ENCODE data around the gene ZNF451.

The ZNF451 gene

DNA sequence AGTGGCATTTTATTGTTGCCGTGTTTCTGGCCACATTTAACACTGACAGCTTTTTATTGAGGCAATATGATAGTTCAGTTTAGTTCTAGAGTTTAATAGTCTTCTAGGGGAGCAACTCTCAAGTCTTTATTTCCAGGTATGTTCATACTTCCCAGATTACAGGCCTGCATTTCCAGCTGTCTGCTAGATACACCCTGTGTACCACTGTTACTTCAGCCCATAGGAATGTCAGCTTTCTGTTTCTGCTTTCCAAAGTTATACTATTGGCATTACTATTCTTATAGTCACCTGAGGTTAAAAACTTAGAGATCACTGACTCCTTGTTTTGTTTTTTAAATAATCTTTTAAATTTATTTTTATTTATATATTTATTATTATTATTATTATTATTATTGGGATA, 7.6 kb downstream of the ZNF451 start:
- no peak for DNase-seq

DNA sequence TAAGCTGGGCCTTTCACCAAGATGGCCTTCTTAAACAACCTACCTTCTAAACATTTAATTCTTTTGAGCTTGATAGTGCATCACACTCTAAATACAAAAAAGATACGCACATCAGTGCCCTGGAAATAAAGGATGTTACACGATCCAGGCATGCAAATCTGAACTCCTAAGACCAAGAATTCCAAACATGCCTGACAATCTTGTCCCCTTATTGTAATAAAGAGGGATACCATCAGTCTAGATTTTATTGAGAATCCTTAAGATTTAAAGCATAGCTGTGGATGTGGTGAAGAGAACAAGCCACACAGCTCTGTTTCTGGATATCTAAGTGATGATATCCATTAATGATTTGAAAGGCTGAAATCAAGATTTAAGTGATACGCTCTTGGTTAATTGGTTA, 13.0 kb downstream of the ZNF451 start:
- no peak for DNase-seq

DNA sequence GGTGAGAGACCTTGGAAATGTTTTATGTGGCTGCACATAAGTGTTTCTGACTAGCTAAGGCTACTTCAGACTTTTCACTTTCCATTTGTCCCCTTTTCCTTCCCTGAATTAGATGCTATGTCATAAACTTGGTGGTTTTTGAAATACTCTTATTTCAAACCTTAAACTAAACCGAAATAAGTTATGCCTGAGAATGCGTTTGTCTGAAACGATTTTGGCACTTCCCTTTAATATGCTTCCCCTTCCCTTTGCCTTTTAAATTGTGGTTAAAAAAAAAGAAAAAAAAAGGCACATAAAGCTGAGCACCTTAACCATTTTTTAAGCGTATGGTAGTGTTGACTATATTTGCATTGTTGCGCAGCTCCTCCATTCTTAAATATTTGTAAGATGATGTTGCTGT, 14.3 kb downstream of the ZNF451 start:
- no peak for DNase-seq

DNA sequence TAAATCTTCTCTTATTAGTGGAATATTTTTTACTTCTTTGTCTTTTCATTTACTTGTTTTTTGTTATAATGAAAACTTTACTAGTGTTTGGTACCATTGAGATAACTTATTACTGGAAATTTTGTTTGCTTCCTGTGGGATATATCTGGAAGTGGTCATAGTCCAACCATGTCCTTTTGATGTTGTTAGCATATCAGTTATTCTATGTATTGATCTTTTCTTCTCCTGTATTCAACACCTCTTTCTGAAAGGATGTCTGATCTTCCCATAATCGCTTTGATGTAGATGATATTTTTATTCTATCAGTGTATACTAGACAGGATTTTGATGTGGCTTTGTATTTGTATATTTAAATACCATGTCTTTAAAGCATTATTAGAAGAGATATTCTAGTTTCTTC, 17.0 kb downstream of the ZNF451 start:
- DNase-seq: no peak

DNA sequence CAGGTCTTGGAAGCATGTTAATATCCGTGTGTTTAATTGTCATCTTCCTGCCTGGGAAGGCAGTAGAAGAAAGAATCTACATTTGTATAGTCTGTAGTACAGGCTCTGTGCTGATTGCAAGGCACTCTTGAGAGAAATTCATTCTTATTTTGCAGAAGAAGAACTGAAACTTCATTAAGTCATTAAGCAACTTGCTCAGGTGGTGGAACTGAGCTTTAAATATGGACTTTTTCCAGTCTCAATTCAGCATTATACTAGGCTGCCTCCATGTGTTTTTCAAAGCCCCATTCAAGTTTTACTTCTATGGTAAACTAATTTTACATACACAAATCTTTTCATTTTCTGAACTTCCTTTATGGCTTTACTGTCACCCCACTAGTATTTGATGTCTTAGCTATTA, 18.7 kb downstream of the ZNF451 start:
- no peak for DNase-seq

DNA sequence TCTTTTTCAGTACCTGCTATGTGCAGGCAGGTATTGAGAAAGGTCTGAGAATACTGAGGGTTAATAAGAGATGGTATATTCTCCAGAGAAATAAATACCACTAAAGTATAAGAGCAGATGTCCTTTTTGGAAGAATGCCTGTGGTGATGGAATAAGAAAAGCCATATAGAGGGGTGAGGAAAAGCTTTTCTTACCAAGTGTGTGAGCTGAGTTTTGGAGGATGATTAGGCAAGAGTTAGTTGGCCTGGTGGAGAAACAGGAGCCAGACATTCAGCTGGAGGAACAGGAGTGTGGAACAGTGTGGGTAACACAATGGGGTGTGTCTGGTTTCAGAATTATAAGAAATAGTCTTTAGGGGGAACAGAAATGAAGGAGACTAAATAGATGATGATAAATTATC, 19.9 kb downstream of the ZNF451 start:
- no peak for DNase-seq

GRCh38 chr6:57113105-57113504, 23.1 kb downstream of the ZNF451 start:
- no peak for DNase-seq

DNA sequence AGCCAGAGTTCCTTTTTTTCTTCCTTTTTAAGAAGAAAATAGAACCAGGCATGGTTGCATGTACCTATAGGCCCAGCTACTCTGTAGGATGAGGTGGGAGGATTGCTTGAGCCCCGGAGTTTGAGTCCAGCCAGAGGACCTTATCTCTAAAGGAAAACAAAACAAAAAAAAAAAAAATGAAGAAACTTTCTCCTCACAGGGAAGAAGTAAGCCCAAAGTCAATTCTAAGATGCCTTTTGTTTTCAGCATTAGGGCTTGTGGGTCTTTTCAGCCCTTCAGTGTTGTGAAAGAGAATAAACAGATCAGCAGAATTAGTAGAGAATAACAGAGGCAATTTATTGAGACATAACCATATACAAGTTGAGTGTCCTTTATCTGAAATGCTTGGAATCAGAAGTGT, 26.8 kb downstream of the ZNF451 start:
- no peak for DNase-seq

DNA sequence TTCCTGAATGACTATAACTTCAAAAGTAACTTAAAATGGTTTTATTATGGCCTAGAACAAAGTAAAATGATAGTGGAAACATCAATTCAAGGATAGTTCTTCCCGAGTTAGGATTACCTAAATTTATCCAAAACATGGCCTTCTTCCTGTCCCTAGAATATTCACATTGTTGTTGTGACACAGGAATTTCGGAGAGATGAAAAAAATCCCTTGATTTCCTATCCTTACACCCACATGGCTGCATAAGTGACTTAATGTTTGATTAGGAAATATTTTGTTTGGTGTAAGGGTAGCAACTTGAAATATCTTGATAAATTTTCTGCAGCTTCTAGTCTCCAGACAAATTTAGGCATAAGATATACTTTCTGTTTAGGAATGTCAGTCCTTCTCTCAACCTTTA, 27.8 kb downstream of the ZNF451 start:
- no peak for DNase-seq

GRCh38 chr6:57123111-57123510, 33.1 kb downstream of the ZNF451 start:
- DNase-seq: no peak

- no peak for DNase-seq
Observed at GRCh38 chr6:57127763-57128162, 37.8 kb downstream of the ZNF451 start.

DNA sequence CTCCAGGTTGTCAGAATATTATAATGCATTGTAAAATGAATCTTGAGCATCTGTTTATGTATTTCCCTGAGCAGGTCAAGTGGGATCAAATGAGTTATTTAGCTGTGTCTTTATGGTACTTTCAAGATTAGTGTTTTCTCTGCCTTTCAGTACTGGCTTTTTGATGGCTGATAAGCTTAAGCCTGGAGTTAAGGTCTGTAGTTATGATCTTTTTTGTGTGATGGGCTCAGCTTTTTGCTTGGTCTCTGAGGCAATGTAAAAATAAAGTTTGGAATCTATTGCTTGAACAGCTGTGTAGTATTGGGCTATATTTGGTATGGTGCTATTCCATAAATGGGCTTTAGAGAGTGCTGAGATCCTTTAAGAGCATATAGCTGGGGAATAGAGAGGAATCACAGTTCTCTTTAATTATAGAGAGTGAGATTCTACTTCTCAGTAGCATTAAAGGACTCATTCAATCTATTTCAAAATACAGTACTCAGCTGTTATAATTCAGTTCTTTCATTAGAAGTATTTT, 40.7 kb downstream of the ZNF451 start:
- DNase-seq: no peak

DNA sequence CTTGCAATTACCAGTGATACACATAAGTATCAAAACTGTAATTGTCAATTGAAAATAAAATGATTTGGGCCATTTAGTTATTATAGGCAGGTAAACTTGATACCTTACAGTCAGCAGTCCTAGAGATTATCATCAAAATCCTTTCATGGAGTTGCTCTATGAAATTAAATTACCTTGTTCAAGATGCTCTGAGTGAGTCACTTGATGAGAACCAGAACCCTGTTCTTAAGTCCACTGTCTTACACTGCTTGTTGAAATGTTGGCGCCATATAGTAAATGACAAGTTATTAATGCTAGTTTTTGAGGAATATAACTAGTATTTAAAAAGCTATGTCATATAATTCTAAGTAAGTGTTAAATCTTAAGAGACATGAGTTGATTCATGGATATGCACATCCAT, 45.0 kb downstream of the ZNF451 start:
- DNase-seq: no peak

DNA sequence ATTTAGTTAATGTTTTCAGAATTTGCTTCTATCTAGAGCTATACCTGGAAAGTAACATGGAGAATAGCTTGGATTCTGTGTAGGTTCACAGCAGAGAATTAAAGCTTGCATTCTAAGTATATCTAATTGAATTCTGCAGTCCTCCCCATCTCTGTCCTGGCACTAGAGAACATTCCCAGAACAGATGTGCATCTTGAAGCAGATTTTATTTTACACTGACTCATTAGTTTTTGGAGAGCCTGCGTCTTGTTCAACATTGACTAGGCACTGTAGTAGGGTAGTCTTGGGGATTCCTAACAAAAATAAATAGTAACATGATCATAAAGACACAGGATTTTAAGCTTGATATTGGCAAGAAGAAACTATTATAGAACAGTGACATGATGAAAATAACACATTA, 45.9 kb downstream of the ZNF451 start:
- no peak for DNase-seq

- DNase-seq: no peak
Observed at GRCh38 chr6:57137350-57137749, 47.4 kb downstream of the ZNF451 start.

- DNase-seq: no peak
Observed at GRCh38 chr6:57138026-57138425, 48.0 kb downstream of the ZNF451 start.

DNA sequence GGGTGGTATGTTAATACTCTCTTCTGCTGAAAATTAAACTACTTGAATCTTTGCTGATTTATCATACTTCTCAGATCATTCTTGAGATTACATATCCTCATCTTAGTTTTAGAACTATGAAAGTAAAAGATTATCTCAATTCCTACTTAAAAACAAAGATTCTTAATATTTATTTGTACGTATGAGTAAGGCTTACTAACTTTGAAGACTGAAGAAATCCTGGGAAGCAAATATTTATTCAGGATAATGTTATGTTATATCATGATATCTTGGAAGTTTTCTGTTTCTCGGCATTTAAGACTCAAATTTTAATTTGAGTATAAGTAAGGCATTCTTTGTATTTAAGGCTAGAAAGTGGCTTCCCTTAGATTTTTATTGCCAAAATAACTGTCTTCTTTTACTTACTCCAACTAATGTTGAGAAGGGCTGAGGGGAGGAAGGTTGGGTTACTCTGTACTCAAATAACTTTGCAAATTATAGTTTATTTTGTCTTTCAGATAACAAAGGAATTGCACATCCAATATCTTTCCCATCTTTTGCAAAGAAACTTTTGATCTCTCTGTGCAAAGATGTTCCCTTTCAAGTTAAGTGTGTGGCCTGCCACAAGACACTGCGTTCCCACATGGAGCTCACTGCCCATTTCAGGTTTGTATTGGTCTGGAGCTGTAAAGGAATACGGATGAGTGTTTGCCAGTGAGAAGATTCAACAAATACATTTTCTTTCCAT, 51.6 kb downstream of the ZNF451 start:
- no peak for DNase-seq

DNA sequence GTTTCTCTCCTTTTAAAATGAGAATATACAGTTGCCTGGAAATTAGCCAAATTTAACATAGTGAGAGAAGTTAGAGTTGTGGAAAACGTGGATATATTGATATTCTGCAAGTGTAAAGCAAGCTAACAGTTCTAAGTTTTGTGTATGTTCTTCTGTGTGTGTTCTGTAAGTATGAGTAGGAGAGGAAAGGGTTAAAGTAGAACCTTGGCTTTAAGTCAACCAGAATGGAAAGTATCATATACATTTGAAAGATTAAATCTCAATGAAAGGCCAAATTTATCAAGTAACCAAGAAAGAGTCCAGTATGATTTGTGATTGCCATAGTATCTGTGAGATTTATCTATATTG, 52.2 kb downstream of the ZNF451 start:
- no peak for DNase-seq

GRCh38 chr6:57143690-57144089, 53.7 kb downstream of the ZNF451 start:
- no peak for DNase-seq

DNA sequence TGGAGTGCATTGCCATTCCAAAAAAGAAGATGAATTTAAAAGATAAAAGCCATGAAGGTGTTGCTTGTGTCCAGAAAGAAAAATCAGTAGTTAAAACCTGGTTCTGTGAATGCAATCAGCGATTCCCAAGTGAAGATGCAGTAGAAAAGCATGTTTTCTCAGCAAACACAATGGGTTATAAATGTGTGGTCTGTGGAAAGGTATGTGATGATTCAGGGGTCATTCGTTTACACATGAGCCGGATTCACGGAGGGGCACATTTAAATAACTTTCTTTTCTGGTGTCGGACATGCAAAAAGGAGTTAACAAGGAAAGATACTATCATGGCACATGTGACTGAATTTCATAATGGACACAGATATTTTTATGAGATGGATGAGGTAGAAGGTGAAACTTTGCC, 57.4 kb downstream of the ZNF451 start:
- DNase-seq: no peak

- no peak for DNase-seq
Observed at GRCh38 chr6:57147955-57148858, 58.2 kb downstream of the ZNF451 start.

- no peak for DNase-seq
Observed at GRCh38 chr6:57158658-57159057, 68.7 kb downstream of the ZNF451 start.

DNA sequence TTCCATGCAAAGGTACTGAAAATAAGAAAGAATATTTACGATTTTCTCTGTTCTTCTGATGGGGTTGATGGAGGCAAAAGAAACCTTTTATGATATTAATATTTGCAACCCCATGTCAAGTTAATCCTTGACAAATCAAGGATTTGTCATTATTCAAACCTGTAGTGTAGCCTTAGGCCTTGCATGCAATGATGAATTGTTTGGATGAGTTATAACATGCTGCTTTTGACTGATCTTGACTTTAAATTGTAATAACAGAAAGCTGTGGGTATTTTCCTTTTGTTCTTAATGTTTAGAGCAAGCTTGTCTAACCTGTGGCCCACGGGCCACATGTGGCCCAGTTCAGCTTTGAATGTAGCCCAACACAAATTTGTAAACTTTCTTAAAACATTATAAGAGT, 69.1 kb downstream of the ZNF451 start:
- no peak for DNase-seq

GRCh38 chr6:57162028-57162427, 72.0 kb downstream of the ZNF451 start:
- no peak for DNase-seq

Measured in NCI-H2081 (cell line).